Left ventricle myocardium inferior (tissue), 1 donor: ENCODE results near the gene PDE10A. TPM values are rescaled to one million over a fixed set of nuclear protein-coding genes. Genes with fewer than 3 reads are reported as not detected.

Source experiments
- DNase-seq: peaks from one replicate; pipeline ENCODE4 v3.0.0-alpha.2; 2020
- H3K27ac ChIP-seq: fragments of 200-600 bp; replicated peaks from 2 replicates; pipeline ENCODE4 v1.8.0; 2021
- H3K27me3 ChIP-seq: fragments of 200-600 bp; 2 replicates; pipeline ENCODE4 v1.8.0; 2021; ENCODE audit warnings: low read depth
- H3K36me3 ChIP-seq: fragments of 200-600 bp; 2 replicates; pipeline ENCODE4 v1.8.0; 2021
- H3K4me1 ChIP-seq: fragments of 200-600 bp; 2 replicates; pipeline ENCODE4 v1.8.0; 2021
- H3K4me3 ChIP-seq: fragments of 200-600 bp; 2 replicates; pipeline ENCODE4 v1.8.0; 2021; ENCODE audit warnings: mild to moderate bottlenecking, moderate library complexity
- H3K9me3 ChIP-seq: fragments of 200-600 bp; replicated peaks from 2 replicates; pipeline ENCODE4 v1.8.0; 2021
- intact Hi-C: fragments of 100-400 bp; cut with micrococcal nuclease; formaldehyde crosslinking; loops from one replicate; pipeline ENCODE4 v1.11.0; 2022
- total RNA-seq: library from RNA; stranded (reverse); fragmentation: NEBNext Ultra II Directional; extraction: Animal tissue kit (Norgen Biotek cat#: 25700); gene quantifications from one replicate; pipeline ENCODE4 v1.2.1, GENCODE V29; 2021
- TF ChIP-seq, protein P1 (sequence below): fragments of 200-600 bp; IDR thresholded peaks from 2 replicates; pipeline ENCODE4 v1.8.0; 2021; ENCODE audit warnings: antibody characterized with exemption, mild to moderate bottlenecking, borderline replicate concordance
- donor health status: DM: no; HTN: yes; CAD: no; lungs with severe emphysema.

Gene PDE10A
- total RNA-seq, 1 donor from 2014 or later, result 12.2 TPM

DNA sequence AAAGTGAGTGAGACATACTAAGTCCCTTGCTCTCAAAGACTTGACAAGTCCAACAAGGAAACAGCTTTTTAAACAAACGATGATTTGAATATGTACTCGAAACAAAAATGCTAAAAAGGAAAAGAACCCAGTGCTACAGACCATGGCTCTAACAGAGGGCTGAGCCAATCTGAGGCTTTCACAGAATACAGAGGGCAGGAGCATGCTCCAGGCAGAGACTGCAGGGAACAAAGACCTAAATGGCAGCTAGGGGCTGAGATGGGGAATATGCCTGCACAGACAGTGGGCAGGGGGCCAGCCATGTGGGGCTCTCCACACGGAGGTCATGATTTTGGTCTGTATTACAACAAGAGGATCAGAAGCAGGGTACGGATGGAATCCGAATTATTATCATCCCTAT lies 322.5 kb downstream of the PDE10A start:
- intact Hi-C loops, result no loop called here
- no peak for DNase-seq
- H3K4me1 ChIP-seq, result no peaks in the 10 kb centered on the region

DNA sequence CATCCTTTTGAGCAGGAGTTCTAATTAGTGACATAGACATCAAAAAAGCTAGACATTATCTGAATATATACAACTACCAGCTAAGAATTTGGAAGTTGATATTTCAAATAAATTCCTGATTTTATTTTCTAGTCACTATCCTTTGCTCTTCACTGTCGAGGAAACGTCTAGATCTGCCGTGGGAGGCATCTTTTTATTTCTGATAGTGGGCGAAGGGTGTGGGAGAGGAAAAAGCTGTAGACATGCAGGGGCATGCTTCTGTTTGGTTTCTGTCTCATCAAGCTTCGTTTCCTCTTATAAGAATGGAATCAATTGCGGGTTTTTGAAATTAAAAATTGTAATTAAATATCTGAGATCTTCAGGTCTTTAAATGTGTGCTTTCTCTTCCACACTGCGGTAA lies 337.4 kb downstream of the PDE10A start:
- Histone ChIP-seq H3K9me3 (peaks cover 15% of the 10 kb centered on the region), H3K27ac (no peak overlapping the region), H3K4me1 (no peaks in the 10 kb centered on the region), H3K27me3 (no peaks in the 10 kb centered on the region), H3K4me3 (no peak overlapping the region), H3K36me3 (no peaks in the 10 kb centered on the region)
- no peak for DNase-seq
- TF ChIP-seq, protein P1, sequence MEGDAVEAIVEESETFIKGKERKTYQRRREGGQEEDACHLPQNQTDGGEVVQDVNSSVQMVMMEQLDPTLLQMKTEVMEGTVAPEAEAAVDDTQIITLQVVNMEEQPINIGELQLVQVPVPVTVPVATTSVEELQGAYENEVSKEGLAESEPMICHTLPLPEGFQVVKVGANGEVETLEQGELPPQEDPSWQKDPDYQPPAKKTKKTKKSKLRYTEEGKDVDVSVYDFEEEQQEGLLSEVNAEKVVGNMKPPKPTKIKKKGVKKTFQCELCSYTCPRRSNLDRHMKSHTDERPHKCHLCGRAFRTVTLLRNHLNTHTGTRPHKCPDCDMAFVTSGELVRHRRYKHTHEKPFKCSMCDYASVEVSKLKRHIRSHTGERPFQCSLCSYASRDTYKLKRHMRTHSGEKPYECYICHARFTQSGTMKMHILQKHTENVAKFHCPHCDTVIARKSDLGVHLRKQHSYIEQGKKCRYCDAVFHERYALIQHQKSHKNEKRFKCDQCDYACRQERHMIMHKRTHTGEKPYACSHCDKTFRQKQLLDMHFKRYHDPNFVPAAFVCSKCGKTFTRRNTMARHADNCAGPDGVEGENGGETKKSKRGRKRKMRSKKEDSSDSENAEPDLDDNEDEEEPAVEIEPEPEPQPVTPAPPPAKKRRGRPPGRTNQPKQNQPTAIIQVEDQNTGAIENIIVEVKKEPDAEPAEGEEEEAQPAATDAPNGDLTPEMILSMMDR, result no peak
- intact Hi-C loops, result no loop called here

More for the DNA sequence above, 322.5 kb downstream of the PDE10A start:
- Histone ChIP-seq H3K27ac (no peak overlapping the region), H3K36me3 (peaks cover 26% of the 10 kb centered on the region), H3K4me3 (no peak overlapping the region), H3K27me3 (no peaks in the 10 kb centered on the region), H3K9me3 (no peaks in the 10 kb centered on the region)
- TF ChIP-seq, protein P1, result no peak

DNA sequence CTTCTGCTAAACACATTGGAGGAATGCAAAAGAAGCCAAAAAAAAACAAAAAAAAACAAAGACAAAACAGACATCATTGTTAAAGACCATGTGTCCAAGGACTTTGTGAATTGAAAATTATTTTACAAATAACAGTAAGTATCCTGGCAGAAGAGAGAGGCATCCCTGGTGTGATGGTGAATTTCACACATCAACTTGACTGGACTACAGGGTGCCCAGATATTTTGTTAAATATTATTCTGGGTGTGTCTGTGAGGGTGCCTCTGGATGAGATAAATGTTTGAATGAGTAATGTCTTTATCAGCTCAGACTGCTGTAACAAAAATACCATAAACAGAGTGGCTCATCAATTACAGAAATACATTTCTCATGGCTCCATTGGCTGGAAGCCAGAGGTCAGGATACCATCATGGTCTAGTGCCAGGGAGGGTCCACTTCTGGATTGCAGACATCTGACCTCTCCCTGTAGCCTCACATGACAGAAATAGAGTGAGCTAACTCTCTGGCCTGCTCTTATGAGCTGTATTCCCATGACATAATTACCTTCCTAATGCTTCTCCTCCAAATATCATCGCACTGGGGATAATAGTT lies 341.4 kb downstream of the PDE10A start:
- Histone ChIP-seq H3K4me3 (no peak overlapping the region), H3K9me3 (peaks cover 22% of the 10 kb centered on the region), H3K4me1 (no peaks in the 10 kb centered on the region), H3K36me3 (no peaks in the 10 kb centered on the region), H3K27ac (no peak overlapping the region), H3K27me3 (no peaks in the 10 kb centered on the region)
- intact Hi-C loops, result no loop called here
- TF ChIP-seq, protein P1, result no peak
- no peak for DNase-seq

DNA sequence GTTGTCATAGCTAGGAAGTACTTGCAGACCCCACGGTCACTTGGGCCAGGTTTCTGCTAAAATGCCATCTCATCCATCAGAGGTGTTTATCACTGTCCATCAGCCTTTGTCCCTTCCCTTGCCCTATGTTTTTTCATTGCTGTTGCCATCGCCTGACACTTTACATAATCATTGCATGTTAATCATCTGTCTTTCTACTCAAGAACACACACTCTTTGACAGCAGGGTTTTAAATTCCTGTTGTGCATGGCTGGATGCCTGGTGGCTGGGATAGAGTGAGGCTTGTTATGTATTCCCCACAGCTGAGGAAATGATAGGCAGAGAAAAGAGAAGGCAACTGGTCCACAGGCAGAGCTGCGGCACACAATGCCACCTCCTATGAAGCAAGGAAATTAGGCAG lies 341.9 kb downstream of the PDE10A start:
- Histone ChIP-seq H3K4me1 (no peaks in the 10 kb centered on the region), H3K9me3 (peaks cover 22% of the 10 kb centered on the region), H3K27ac (no peak overlapping the region), H3K36me3 (no peaks in the 10 kb centered on the region), H3K4me3 (no peak overlapping the region), H3K27me3 (no peaks in the 10 kb centered on the region)
- TF ChIP-seq, protein P1, result no peak
- DNase-seq, result no peak
- intact Hi-C loops, result no loop called here

DNA sequence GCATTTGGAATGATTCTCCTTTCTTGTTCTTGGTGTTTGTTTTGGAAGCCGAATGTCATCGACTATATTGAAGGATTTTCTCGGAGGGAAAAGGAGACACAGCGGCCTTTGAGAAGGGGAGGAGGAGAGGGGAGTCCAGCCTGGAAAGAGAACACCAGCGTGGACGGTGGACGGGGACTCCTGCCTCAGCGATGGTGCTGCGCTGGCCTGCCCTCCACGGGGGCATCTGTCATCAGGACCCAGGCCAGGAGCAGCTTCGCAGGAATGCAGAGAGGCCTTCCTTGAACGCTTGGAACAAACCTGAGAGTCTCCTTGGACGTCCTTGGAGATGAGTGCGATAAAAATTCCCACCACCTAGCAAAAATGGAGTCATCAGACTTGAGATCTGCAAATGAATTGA lies 345.3 kb downstream of the PDE10A start:
- intact Hi-C loops, result no loop called here
- Histone ChIP-seq H3K27ac (no peak overlapping the region), H3K9me3 (peaks cover 22% of the 10 kb centered on the region), H3K27me3 (no peaks in the 10 kb centered on the region), H3K4me1 (no peaks in the 10 kb centered on the region), H3K4me3 (no peak overlapping the region), H3K36me3 (no peaks in the 10 kb centered on the region)
- no peak for DNase-seq
- TF ChIP-seq, protein P1, result no peak
